MM.1S (cell line): ENCODE data around the gene SRRM3.

Experiments used
- CTCF ChIP-seq: fragments of 300-600 bp; sonication (generic); IDR thresholded peaks from 2 replicates; pipeline ENCODE4 v1.5.1; 2016; ENCODE audit warnings: antibody characterized with exemption, low read length, mixed read lengths
- EZH2 ChIP-seq: fragments of 300-600 bp; sonication (generic); optimal IDR thresholded peaks from 2 replicates; pipeline ENCODE3; 2017; ENCODE audit warnings: low read depth, mild to moderate bottlenecking, antibody characterized with exemption, low read length, mixed read lengths
- EZH2phosphoT487 ChIP-seq: fragments of 300-600 bp; sonication (generic); IDR thresholded peaks from 2 replicates; pipeline ENCODE4 v1.6.1; 2018; ENCODE audit warnings: antibody characterized with exemption, low read length

- TF ChIP-seq EZH2phosphoT487 (no peak), CTCF (no peak), EZH2 (no peak)
Measured at GRCh38 chr7:76302347-76303201, 100.9 kb downstream of the SRRM3 start, which contains the start of gene HSPB1.
